ENCODE measurements around the gene OLR1. TPM values are rescaled to one million over a fixed set of nuclear protein-coding genes. Genes with fewer than 3 reads are reported as not detected.
"Not testable (repeated sequence)": the region's sequence is repeated elsewhere in the genome, so short reads cannot be mapped to it uniquely, and the experiment has no call there.

The OLR1 gene
- total RNA-seq, 2 experiments from 2014 or later, result not detected

DNA sequence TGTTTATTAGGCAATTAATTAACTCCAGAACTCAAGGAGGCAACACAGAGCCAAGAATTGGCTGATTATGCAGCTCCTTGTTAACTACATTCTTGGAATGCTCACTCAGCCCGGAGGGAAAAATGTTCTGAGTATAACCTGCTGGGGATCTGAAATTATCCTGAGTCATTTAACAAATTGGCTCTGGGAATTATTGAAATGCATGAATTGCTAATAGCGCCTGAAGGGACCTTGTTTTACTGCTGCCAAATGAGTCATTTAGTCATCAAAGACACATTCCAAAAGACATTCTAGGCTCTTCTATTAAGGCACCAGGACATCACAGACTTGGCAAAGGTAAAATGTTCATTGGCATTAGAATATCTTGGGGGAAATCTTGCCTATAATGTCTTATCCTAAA is 19.9 kb upstream of the OLR1 start:
- no peak overlapping the region for H3K4me3 Mint-ChIP-seq
- H3K27me3 Mint-ChIP-seq, result peaks cover 20% of the 10 kb centered on the region
- H3K36me3 Mint-ChIP-seq (ENCODE audit: low read depth), result no peaks in the 10 kb centered on the region
- POLR2A ChIA-PET, result no interaction called here
- CTCF ChIA-PET, result interaction anchor here (0.7 to 2.8 kb wide), 5 partner anchors 15 to 46 kb away, joined by 3 to 35 read pairs (median 4); no protein-coding TSS in a partner anchor
- no peak overlapping the region for H3K27ac Mint-ChIP-seq
- ATAC-seq (no peak), DNase-seq (no peak)
- intact Hi-C loops (cut with micrococcal nuclease), result loop anchor here (2.0 kb wide), 1 partner anchor 39 kb away; no protein-coding TSS in a partner anchor
- TF ChIP-seq, protein P1, sequence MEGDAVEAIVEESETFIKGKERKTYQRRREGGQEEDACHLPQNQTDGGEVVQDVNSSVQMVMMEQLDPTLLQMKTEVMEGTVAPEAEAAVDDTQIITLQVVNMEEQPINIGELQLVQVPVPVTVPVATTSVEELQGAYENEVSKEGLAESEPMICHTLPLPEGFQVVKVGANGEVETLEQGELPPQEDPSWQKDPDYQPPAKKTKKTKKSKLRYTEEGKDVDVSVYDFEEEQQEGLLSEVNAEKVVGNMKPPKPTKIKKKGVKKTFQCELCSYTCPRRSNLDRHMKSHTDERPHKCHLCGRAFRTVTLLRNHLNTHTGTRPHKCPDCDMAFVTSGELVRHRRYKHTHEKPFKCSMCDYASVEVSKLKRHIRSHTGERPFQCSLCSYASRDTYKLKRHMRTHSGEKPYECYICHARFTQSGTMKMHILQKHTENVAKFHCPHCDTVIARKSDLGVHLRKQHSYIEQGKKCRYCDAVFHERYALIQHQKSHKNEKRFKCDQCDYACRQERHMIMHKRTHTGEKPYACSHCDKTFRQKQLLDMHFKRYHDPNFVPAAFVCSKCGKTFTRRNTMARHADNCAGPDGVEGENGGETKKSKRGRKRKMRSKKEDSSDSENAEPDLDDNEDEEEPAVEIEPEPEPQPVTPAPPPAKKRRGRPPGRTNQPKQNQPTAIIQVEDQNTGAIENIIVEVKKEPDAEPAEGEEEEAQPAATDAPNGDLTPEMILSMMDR (IDR thresholded peaks at IDR 0.05), result no peak
- H3K9me3 Mint-ChIP-seq, result no peaks in the 10 kb centered on the region
- peaks cover 7% of the 10 kb centered on the region for H3K4me1 Mint-ChIP-seq (ENCODE audit: low read depth)

DNA sequence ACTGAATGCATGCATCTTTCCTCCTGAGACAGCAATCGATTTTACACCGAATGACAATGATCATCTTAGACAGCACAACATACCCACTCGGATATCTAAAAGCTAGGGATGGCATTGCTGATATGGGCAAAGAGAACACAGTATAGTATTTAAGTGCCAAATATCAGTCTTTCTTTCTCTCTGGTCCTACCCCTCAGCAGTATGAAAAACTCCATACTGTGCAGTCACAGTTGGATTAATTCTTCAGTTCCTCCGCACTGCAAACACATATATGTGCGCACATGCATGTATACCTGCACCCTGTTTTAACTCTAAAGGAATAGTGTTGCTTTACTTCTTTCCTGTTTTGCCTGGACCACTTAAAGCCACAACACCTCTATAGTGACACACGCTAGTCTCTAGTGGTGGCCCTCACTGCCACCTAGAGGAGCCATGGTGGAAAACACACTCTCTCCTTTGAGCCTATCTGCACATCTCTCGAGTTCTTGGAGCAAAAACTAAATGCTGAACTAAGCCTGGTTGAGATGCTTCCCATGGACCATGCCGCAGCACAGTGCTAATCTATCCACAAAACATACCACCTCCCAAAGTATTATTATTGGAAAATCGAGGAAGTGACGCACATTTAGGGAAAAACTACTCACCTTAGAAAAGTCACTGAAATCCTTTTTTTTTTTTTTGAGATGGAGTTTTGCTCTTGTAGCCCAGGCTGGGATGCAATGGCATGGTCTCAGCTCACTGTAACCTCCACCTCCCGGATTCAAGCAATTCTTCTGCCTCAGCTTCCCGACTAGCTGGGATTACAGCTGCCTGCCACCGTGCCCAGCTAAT is 18.8 kb upstream of the OLR1 start:
- ChIA-PET CTCF (interaction anchor here (0.7 to 2.8 kb wide), 10 partner anchors 14 to 350 kb away, joined by 3 to 35 read pairs (median 4); no protein-coding TSS in a partner anchor), POLR2A (no interaction called here)
- no peak overlapping the region for H3K27ac Mint-ChIP-seq
- DNase-seq (peak; percentile 73), ATAC-seq (peak; percentile 99)
- peaks cover 18% of the 10 kb centered on the region for H3K27me3 Mint-ChIP-seq
- intact Hi-C loops (cut with micrococcal nuclease), result loop anchor here (2.0 kb wide), 1 partner anchor 38 kb away; no protein-coding TSS in a partner anchor
- H3K36me3 Mint-ChIP-seq (ENCODE audit: low read depth), result no peaks in the 10 kb centered on the region
- no peaks in the 10 kb centered on the region for H3K9me3 Mint-ChIP-seq
- no peak overlapping the region for H3K4me3 Mint-ChIP-seq
- TF ChIP-seq, protein P1 (IDR thresholded peaks at IDR 0.05), result peak; percentile 75
- H3K4me1 Mint-ChIP-seq (ENCODE audit: low read depth), result peaks cover 4% of the 10 kb centered on the region

- ATAC-seq (no peak), DNase-seq (no peak)
- TF ChIP-seq, protein P1 (IDR thresholded peaks at IDR 0.05), result no peak
- Mint-ChIP-seq H3K36me3 (ENCODE audit: low read depth) (no peaks in the 10 kb centered on the region), H3K4me1 (ENCODE audit: low read depth) (peaks cover 4% of the 10 kb centered on the region), H3K4me3 (no peak overlapping the region), H3K9me3 (no peaks in the 10 kb centered on the region), H3K27me3 (peaks cover 18% of the 10 kb centered on the region), H3K27ac (no peak overlapping the region)
- CTCF ChIA-PET, result interaction anchor here (0.7 to 2.8 kb wide), 5 partner anchors 20 to 349 kb away, joined by 3 to 35 read pairs (median 3); no protein-coding TSS in a partner anchor
- POLR2A ChIA-PET, result interaction anchor here (0.7 kb wide), 1 partner anchor 37 kb away, joined by 3 read pairs; no protein-coding TSS in a partner anchor
- intact Hi-C loops (cut with micrococcal nuclease), result loop anchor here (2.0 kb wide), 1 partner anchor 37 kb away; no protein-coding TSS in a partner anchor
Measured at GRCh38 chr12:10189653-10190052, 17.7 kb upstream of the OLR1 start.

- H3K27ac Mint-ChIP-seq; DNase-seq; H3K36me3 Mint-ChIP-seq (ENCODE audit: low read depth); H3K4me3 Mint-ChIP-seq; H3K9me3 Mint-ChIP-seq; POLR2A ChIA-PET; intact Hi-C loops (cut with micrococcal nuclease); H3K4me1 Mint-ChIP-seq (ENCODE audit: low read depth); ATAC-seq: not testable (repeated sequence)
- CTCF ChIA-PET, result interaction anchor here (1.3 kb wide), 1 partner anchor 34 kb away, joined by 3 read pairs; no protein-coding TSS in a partner anchor
- peaks cover 17% of the 10 kb centered on the region for H3K27me3 Mint-ChIP-seq
Measured at GRCh38 chr12:10186958-10187357, 15.0 kb upstream of the OLR1 start.

DNA sequence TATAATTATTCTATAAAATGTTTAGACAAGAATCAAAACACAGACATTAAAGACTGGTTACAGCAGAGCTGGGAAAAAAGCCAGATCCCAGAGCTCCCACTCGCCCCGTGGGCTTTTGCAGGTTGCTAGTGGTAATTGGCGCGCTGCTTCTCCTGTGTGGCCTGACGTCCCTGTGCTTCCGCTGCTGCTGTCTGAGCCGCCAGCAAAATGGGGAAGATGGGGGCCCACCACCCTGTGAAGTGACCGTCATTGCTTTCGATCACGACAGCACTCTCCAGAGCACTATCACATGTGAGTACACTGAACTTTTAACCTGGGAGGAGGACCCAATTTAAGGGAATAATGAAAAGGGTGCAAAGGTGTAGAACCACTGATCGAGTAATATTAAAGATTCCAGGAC is 14.4 kb upstream of the OLR1 start:
- Mint-ChIP-seq H3K9me3 (no peaks in the 10 kb centered on the region), H3K27me3 (peaks cover 14% of the 10 kb centered on the region), H3K4me1 (ENCODE audit: low read depth) (peaks cover 4% of the 10 kb centered on the region), H3K36me3 (ENCODE audit: low read depth) (no peaks in the 10 kb centered on the region), H3K4me3 (no peak overlapping the region), H3K27ac (no peak overlapping the region)
- ATAC-seq (no peak), DNase-seq (no peak)
- ChIA-PET CTCF (interaction anchor here (0.6 kb wide), 1 partner anchor 95 kb away, joined by 4 read pairs; no protein-coding TSS in a partner anchor), POLR2A (no interaction called here)
- TF ChIP-seq, protein P1 (IDR thresholded peaks at IDR 0.05), result no peak
- intact Hi-C loops (cut with micrococcal nuclease), result no loop called here

Measured in activated CD8-positive, alpha-beta T cell treated with anti-CD3 and anti-CD28 coated beads for 36 hours (primary cell).